Cerebellar cortex (tissue), 1 donor: ENCODE measurements around the gene AK3.
A peak's percentile ranks its signal among the peaks of the same experiment; 100 is the strongest.
"Not testable (repeated sequence)": the region's sequence is repeated elsewhere in the genome, so short reads cannot be mapped to it uniquely, and the experiment has no call there.

Experiments
- DNase-seq: peaks from one replicate; pipeline ENCODE4 v3.0.0-alpha.2; 2015; ENCODE audit warnings: low spot score

Gene AK3

GRCh38 chr9:4740638-4741364, at the start of gene AK3:
AK3 (minus strand) TSS chr9:4741202; CDS start chr9:4741087, 115 bp downstream.
- peak; percentile 77 for DNase-seq

- no peak for DNase-seq
Measured at GRCh38 chr9:4788703-4789102, 47.7 kb upstream of the AK3 start.

GRCh38 chr9:4787876-4788275, 46.9 kb upstream of the AK3 start:
- DNase-seq = no peak

DNA sequence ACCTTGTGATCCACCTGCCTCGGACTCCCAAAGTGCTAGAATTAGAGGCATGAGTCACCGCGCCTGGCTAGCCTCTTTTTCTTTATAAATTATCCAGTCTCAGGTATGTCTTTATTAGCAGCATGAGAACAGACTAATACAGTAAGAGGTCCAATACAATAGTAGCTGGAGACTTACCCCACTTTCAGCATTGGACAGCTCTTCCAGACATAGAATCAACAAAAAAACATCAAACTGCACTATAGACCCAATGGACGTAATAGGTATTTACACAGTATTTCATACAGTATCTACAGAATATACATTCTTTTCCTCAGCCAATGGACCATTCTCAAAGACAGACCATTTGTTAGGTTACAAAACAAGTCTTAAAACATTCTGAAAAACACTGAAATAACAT, 45.6 kb upstream of the AK3 start:
- no peak for DNase-seq

DNA sequence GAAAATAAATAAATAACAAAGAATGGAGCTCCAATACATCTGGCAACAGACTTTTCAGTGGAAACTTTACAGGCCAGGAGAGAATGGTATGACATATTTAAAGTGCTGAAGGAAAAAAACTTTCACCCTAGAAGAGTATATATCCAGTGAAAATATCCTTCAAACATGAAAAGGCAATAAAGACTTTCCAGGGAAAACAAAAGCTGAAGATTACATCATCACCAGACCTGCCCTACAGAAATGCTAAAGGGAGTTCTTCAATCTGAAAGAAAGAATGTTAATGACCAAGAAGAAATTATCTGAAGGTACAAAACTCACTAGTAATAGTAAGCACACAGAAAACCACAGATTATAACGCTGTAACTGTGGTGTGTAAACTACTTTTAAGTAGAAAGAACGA, 43.4 kb upstream of the AK3 start:
- no peak for DNase-seq

DNA sequence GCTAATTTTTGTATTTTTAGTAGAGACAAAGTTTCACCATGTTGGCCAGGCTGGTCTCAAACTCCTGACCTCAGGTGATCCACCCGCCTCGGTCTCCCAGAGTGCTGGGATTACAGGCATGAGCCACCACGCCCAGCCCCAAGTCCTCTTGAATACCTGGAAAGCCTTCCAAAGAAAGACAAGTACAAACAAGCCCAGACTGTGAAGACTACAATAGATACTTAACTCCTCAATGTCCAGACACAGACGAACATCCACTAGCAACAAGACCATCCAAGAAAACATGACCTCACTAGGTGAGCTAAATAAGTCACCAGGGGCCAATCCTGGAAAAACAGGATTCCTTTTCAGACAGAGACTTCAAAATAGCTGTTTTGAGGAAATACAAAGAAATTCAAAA, 42.2 kb upstream of the AK3 start:
- not testable (repeated sequence) for DNase-seq

GRCh38 chr9:4781408-4781807, 40.4 kb upstream of the AK3 start:
- no peak for DNase-seq

DNA sequence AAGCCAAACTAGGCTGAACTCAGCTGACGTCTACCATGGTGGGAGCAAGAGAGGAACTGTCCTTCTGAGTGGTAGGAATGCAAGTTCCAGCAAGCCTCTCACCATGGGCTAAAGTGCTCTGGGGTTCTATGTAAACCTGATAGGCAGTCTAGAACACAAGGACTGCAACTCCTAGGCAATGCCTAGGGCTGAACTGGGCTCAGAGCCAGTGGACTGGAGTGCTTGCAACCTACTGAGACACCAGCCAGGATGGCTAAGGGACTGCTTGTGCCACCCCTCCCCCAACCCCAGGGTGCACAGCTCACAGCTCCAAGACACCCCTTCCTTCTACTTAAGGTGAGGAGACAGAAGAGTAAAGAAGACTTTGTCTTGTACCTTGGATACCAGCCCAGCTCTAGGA, 39.6 kb upstream of the AK3 start:
- DNase-seq = no peak

DNA sequence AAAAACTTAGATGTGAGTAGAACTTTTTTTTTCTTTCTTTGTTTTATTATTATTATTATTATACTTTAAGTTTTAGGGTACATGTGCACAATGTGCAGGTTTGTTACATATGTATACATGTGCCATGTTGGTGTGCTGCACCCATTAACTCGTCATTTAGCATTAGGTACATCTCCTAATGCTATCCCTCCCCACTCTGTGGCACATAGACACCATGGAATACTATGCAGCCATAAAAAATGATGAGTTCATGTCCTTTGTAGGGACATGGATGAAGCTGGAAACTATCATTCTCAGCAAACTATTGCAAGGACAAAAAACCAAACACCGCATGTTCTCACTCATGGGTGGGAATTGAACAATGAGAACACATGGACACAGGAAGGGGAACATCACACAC, 34.0 kb upstream of the AK3 start:
- DNase-seq = not testable (repeated sequence)

GRCh38 chr9:4774209-4774608, 33.2 kb upstream of the AK3 start:
- no peak for DNase-seq

DNA sequence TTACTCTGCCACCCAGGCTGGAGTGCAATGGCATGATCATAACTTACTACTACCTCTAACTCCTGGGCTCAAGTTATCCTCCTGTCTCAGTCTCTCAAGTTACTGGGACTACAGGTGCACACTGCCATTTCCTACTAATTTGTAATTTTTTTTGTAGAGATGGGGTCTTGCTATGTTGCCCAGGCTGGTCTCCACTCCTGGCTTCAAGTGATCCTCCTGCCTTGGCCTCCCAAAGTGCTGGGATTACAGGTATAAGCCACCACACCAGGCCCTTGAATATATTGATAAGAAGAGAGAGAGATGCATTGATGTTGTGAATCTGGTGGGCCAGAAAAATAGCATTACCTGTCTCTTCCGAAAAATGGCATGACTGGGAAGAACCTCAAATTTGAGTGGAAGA, 30.8 kb upstream of the AK3 start:
- no peak for DNase-seq

DNA sequence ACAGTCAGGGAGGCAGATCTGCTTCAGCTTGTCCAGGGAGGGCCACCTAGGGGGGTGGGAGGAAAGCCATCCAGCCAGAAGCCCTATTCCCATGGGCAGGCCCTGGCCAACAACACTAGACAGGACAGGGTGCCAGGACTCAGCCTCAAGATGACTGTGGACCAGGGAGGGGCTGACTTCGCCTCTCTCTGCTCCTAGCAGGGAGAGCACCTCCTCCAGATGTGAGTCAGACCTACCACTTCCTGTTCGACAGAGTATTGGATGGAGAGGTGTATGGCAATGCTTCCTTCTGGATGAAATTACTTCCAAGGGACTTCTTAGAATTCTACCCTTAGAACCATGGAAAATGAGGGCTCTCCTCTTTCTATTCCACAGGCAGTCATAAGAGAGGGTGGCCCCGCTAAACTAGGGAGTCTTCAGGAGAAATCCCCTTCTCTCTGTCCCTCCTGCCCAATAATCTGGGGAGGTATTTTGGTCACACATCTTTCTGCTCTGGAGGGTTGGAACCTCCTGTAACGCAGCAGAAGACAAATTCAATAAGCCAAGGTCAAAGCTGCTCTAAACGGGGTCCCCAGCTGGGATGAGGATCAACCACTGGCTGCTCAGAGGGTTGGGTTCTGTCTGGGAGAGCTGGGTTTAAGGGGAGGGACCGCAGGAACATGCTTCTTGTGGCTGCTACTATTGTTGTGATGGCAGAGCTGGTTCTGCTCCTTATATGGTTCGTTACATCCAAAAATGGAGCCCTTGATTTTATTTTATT, 28.5 kb upstream of the AK3 start:
- no peak for DNase-seq

DNA sequence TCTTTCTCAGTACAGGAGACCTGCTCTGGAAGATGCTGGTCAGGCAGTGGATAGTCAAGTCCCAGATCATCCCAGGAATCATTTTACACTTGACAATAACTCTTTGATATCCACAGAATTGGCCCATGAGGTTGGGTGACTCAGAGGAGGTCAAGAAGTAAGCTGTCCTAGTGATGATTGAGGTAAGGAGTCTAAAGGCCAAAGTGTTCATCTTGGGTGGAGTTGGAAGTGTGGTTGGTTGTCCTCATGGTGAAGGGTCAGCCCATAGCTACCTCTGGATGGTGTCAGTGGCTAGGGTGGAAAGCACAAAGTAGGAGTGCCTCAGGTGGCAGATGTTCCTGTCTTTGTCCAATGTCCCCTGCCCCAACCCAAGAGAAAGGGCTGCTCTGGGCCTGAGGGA, 27.7 kb upstream of the AK3 start:
- no peak for DNase-seq

GRCh38 chr9:4764033-4764432, 23.0 kb upstream of the AK3 start:
- no peak for DNase-seq

GRCh38 chr9:4762886-4763541, 22.0 kb upstream of the AK3 start:
- peak; percentile 44 for DNase-seq

DNA sequence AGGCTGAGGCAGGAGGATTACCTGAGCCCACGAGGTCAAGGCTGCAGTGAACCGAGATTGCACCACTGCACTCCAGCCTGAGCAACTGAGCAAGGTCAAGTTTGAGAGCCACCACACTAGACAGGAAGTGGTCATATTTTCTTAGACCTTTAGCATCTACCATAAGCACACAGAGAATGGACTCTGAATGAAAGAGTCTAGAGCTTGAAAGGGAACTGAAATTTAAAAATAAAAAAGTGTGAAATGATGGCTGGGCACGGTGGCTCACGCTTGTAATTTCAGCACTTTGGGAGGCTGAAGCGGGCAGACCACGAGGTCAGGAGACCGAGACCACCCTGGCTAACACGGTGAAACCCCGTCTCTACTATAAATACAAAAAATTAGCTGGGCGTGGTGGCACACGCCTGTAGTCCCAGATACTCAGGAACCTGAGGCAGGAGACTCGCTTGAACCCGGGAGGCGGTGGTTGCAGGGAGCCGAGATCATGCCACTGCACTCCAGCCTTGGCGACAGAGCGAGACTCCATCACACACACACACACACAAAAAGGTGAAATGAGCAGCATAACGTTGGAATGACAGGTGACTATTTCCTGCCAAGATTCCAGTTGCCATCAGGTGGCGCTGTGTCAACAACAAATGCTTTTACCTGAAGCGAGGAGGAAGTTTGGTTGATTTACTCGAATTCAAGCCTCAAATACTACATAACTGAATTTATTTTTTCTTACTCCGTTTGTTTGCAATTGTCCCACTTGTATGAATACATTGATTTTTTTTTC, 21.3 kb upstream of the AK3 start:
- peak; percentile 91 for DNase-seq

DNA sequence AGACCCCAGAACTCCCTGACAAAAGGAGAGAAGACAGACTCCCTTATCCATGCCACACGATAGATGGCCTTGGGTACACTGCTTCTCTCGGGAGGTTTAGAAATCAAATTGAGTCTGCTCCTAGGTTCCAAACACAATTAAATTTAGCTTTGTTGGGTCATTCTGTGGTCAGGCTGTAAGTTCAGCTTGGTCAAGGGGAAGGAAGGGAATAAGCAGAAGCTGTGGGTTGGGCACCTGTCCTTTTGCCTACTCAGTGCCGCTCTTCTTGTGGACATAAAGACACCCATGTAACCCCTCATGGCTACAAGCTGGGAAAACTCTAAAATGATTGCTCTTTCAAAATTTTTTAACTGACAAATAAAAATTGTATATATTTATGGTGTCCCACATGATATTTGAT, 19.1 kb upstream of the AK3 start:
- no peak for DNase-seq

DNA sequence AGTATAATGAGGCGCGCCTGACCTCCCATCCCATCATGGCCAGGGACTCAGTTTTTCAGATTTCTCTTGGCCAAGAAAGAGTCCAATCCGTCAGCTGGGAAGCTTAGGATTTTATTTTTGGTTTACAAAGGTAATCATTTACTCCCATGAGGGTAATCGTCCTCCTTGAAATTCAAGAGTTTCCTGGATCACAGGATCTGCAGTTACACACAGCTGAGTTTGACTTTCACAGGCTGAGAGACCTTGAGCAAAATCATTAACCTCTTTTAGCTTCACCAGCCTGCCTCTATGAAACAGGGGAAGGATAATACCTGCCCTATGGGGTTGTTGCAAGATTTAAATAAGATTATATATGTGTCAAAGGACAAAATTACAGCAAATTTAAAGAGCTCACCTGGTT, 15.4 kb upstream of the AK3 start:
- DNase-seq = no peak

- no peak for DNase-seq
Measured at GRCh38 chr9:4755026-4755609, 14.1 kb upstream of the AK3 start.

DNA sequence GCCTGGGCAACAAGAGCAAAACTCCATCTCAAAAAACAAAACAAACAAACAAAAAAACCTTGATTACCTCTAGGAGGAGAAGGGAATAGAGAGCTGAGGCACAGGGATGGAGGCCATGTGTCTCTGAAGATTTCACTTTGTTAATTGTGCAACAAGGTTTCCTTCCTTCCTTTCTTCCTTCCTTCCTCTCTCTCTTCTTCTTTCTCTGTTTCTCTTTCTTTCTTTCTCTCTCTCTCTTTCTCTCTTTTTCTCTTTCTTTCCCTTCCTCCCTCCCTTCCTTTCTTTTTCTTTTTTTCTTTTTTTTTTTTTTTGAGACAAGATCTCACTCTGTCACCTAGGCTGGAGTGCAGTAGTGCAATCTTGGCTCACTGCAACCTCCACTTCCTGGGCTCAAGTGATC, 13.5 kb upstream of the AK3 start:
- DNase-seq = not testable (repeated sequence)

- DNase-seq = peak; percentile 65
Measured at GRCh38 chr9:4750023-4750673, 9.1 kb upstream of the AK3 start.
